Measurements from ENCODE around the gene ME2. TPM values are rescaled to one million over a fixed set of nuclear protein-coding genes. Genes with fewer than 3 reads are reported as not detected.

The ME2 gene
- 20.7 and 29.2 TPM in 2 replicates for total RNA-seq

DNA sequence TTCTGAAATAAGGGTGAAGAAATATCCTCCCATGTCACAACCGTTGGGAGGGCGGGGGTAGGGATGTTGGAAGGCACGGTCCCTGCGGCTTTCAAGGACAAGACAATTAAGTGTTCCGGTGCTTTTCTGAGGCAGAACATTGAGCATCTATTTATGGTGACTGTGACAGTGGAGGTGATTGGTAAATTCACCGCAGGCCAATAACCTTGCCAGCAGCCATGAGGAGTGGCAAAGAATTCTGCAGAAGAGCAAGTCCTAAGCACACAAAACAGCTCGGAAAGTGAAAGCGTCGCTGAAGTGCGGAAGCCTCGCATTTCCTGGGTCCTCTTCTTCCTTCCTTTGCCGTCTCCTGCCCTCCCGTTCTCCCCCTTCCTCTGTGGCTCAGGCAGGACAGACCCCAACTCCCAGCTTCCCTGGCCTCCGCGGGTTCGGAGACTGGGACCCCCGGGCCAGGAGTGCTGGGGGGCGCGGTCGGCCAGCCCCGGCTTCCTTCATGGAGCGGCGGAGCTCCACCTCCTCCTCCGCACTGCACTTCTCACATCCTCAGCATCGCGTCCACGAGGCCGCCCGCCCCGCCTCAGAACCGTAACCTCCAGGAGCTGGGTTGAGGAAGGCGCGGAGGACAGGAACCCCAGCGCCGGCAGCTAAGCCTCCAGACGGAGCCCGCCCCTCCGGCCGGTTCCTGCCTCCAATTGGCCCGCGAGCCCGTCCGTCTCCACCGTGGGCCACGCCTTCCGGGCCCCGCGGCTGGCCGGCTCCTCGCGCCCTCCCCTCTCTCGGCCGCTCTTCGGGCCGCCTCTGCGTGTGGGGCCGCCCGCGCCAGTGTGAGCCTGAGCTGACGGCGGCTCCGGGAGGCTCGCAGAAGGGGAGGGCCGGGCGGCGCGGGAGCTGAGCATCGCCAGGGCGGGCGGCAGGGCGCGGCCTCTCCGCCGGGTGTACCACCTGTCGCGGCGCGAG is at the start of gene ME2:
Gene ME2 (plus strand): TSS at position 774 of the 957 bp plus-strand sequence. CDS start 16,703 bp downstream, outside the sequence.

DNA sequence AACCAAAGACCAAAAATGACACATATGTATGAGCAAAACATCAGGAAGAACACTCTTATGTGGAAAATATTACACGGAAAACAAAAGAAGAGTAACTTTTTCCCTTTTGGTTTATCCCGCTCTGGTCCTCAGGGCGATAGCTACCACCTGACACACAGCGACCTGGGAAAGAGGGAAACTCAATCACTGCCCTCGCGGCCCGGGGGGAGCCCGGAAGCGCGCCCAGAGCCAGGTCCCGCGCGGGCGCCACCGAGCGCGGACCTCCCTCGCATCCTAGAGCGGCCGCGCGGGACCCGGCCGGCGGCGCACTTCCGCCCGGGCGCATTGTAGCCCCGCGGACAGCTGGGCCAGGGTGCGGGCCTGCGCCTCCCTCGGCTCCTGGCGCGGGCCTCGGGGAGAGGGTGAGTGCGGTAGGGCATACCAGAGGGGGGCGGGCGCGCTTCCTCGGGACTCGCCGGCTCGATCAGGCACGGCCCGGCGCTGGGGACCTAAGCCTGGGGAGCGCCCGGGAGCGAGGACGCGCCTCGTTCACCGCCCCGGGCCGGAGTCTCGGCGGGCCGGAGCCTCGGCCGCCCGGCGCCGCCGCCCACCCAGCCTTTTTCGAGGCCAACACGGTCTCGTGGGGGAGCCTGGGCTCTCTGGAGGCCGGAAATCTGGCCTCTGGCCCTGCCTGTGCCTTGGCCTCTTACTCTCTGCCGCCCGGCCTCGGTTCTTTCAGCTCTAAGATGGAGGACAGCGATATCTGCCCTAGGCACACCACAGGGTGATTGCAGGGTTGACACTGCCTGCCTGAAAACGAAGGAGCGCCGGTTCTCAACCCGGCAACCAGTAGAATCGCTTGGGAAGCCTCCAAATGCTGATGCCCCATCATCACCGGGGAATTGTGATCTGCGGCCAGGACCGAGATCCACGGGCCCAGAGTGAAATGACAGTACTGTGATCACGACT is 89.1 kb downstream of the ME2 start, which contains the start of gene ELAC1:
Gene ELAC1 (plus strand): TSS at position 327 of the 948 bp plus-strand sequence. CDS start 6,365 bp downstream, outside the sequence.

Other genes starting within 250 kb of the ME2 start
- gene MRO, start 59.1 kb upstream of the ME2 start, total RNA-seq, result 0.22 TPM in 1 of 2 replicates, not detected in the other
- 6.3 and 8.4 TPM in 2 replicates for gene ELAC1, start 88.9 kb downstream of the ME2 start, total RNA-seq
- 67.7 and 79.5 TPM in 2 replicates for gene SMAD4, start 151.1 kb downstream of the ME2 start, total RNA-seq